Measurements from ENCODE around the gene PDS5B.

DNA sequence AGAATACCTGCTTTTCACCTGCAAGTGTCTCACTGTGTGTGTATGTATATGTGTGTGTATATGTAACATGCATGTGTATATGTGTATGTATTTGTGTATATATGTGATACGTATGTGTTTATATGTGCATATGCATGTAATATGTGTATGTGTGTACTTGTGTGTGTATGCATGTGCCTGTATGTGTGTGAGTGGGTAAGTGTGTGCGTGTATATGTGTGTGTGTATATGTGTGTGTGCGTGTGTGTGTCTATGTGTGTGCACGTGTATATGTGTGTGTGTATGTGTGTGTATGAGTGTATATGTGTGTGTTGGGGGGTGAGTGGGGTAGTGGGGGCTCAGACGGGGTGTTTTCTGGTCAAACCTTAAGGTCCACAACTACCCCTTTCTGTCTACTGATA, 237.3 kb downstream of the PDS5B start:
- no peak for TF ChIP-seq SIN3A (IDR thresholded peaks at IDR 0.05; ENCODE audit: low read depth)
- TF ChIP-seq, protein P1, sequence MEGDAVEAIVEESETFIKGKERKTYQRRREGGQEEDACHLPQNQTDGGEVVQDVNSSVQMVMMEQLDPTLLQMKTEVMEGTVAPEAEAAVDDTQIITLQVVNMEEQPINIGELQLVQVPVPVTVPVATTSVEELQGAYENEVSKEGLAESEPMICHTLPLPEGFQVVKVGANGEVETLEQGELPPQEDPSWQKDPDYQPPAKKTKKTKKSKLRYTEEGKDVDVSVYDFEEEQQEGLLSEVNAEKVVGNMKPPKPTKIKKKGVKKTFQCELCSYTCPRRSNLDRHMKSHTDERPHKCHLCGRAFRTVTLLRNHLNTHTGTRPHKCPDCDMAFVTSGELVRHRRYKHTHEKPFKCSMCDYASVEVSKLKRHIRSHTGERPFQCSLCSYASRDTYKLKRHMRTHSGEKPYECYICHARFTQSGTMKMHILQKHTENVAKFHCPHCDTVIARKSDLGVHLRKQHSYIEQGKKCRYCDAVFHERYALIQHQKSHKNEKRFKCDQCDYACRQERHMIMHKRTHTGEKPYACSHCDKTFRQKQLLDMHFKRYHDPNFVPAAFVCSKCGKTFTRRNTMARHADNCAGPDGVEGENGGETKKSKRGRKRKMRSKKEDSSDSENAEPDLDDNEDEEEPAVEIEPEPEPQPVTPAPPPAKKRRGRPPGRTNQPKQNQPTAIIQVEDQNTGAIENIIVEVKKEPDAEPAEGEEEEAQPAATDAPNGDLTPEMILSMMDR (IDR thresholded peaks at IDR 0.05 in 2 of 3, conservative IDR thresholded peaks at IDR 0.05 in 1 of 3; ENCODE audit: borderline replicate concordance in 1 of 3, insufficient read depth in 1 of 3, low read depth in 2 of 3, low read length in 2 of 3): no peak
- no peak for TF ChIP-seq RAD21 (IDR thresholded peaks at IDR 0.05; ENCODE audit: low read depth)
- no peak for TF ChIP-seq EZH2 (IDR thresholded peaks at IDR 0.05)
- TF ChIP-seq POLR2AphosphoS5 (IDR thresholded peaks at IDR 0.05; ENCODE audit: low read depth, low read length): no peak
- no peak for TF ChIP-seq POLR2A (IDR thresholded peaks at IDR 0.05; ENCODE audit: borderline replicate concordance, extremely low read depth, insufficient read depth, insufficient read length)
- TF ChIP-seq, protein P2, sequence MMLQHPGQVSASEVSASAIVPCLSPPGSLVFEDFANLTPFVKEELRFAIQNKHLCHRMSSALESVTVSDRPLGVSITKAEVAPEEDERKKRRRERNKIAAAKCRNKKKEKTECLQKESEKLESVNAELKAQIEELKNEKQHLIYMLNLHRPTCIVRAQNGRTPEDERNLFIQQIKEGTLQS (IDR thresholded peaks at IDR 0.05): no peak
- TF ChIP-seq EGR1 (IDR thresholded peaks at IDR 0.05; ENCODE audit: low read depth): no peak
- no peak for TF ChIP-seq SP1 (IDR thresholded peaks at IDR 0.05; ENCODE audit: low read depth)
- TF ChIP-seq JUND (IDR thresholded peaks at IDR 0.05): no peak

Measured in HCT116 (cell line).